BJ (cell line): Measurements from ENCODE around the gene TNFRSF1B. TPM values are rescaled to one million over a fixed set of nuclear protein-coding genes. Genes with fewer than 3 reads are reported as not detected.

Experiments
- CTCF ChIA-PET: fragments of 350-600 bp; formaldehyde crosslinking; extraction: SDS; loops from one replicate; lab custom pipeline; 2021; ENCODE audit warnings: antibody characterized with exemption, inconsistent platforms; lab: Yijun Ruan, JAX
- POLR2A ChIA-PET: fragments of 300-600 bp; sonication (Branson Sonifier 250); formaldehyde crosslinking; extraction: SDS; loops from one replicate; lab custom pipeline; 2021; ENCODE audit warnings: antibody characterized with exemption; lab: Charles Lee
- DNase-seq: peaks from one replicate; pipeline ENCODE4 v3.0.0-alpha.2; 2011; ENCODE audit warnings: low read depth
- H3K27me3 ChIP-seq: 2 replicates; pipeline ENCODE4 v1.6.0; 2011; ENCODE audit warnings: low read length; ENCODE audit not compliant: control insufficient read depth, insufficient read depth
- H3K36me3 ChIP-seq: 2 replicates; pipeline ENCODE4 v1.5.1; 2011; ENCODE audit warnings: low read length; ENCODE audit not compliant: control insufficient read depth, insufficient read depth
- H3K4me3 ChIP-seq: 2 replicates; pipeline ENCODE4 v1.5.1; 2011; ENCODE audit warnings: low read depth, mild to moderate bottlenecking, control low read depth, low read length
- polyA plus RNA-seq: library from polyadenylated mRNA; depleted of rRNA; stranded (reverse); fragments of >200 nt; gene quantifications from 2 replicates; pipeline ENCODE4 v1.2.3, GENCODE V29; 2011
- TF ChIP-seq, protein P1 (sequence below): IDR thresholded peaks from 2 replicates; pipeline ENCODE4 v1.5.1; 2011; ENCODE audit warnings: low read depth, mild to moderate bottlenecking, control low read depth, inconsistent platforms, low read length, moderate library complexity; ENCODE audit not compliant: insufficient read depth

TNFRSF1B gene
- polyA plus RNA-seq, 1 experiment, result 0.60 TPM

DNA sequence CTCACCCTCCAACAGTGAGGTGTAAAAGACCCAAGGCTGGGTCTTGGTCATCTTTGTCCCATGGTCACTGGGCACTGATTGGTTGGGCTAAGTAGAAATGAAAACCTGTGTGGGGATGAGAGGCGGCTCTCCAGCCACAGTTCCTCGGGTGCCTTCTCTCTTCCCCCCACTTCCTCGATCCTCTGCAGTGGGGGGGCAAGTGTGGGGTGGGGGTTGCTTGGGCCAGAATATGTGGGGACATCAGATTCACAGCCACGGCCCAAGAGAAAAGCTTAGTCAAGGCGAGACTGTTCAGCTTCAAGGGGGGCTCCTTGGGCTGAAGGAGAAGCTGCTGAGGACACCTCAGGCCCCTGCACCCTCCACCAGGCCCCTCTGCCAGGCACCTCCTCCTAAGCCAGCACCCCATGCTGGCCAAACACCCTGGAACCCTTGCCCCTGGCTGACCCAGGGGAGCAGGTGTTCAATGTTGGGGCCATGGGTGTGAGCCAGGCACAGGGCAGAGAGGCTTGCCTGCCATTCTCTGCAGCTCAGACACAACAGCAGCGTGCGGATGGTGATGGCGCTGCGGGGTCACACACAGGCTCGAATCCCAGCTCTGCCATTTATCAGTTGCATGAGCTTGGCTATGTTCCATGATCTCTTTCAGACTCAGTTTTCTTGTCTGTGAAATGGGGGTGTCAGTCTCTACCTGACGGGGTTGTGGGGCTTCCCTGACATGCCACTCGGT is 21.0 kb upstream of the TNFRSF1B start:
- TF ChIP-seq, protein P1, sequence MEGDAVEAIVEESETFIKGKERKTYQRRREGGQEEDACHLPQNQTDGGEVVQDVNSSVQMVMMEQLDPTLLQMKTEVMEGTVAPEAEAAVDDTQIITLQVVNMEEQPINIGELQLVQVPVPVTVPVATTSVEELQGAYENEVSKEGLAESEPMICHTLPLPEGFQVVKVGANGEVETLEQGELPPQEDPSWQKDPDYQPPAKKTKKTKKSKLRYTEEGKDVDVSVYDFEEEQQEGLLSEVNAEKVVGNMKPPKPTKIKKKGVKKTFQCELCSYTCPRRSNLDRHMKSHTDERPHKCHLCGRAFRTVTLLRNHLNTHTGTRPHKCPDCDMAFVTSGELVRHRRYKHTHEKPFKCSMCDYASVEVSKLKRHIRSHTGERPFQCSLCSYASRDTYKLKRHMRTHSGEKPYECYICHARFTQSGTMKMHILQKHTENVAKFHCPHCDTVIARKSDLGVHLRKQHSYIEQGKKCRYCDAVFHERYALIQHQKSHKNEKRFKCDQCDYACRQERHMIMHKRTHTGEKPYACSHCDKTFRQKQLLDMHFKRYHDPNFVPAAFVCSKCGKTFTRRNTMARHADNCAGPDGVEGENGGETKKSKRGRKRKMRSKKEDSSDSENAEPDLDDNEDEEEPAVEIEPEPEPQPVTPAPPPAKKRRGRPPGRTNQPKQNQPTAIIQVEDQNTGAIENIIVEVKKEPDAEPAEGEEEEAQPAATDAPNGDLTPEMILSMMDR, result no peak
- Histone ChIP-seq H3K27me3 (no peaks in the 10 kb centered on the region), H3K36me3 (no peaks in the 10 kb centered on the region), H3K4me3 (no peak overlapping the region)
- no peak for DNase-seq
- CTCF ChIA-PET, result interaction anchor here (0.8 to 1.3 kb wide), 3 partner anchors 11 to 63 kb away, joined by 3 to 4 read pairs (median 4); no protein-coding TSS in a partner anchor
- POLR2A ChIA-PET, result no interaction called here

DNA sequence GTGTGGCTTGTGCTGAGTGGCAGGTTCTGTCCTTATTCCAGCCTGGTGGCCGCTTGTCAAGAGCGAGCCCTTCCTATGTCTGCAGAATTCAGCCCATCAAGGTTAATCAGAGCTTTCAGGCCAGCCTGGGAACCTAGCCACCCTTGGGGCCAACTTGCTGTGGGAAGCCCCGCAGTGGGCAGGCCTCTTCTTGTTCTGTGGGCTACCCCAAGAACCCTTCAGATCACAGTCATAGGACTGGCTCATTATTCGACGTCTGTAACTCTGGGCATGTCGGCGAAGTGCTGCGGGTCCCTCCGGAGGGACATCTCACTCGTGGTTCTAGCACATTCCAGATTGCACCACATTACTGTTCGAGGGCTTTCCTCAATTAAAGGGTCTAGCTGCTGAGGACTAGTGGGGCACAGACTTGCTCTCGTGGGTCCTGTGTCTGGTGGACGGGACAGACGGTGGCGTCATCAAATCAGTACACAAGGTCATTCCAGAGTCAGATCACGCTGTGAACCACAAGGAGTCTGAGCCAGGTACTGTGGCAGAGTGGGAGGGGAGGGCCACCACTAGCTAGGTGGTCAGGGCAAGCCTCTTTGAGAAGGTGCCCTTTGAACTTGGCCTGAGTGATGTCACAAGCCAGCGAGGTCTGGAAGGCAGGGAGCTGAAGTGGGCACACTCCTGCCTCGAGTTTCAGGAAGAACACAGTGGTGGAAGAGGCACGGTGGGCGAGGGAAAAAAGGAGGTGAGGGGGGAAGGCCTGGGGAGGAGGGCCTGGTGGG is 20.3 kb upstream of the TNFRSF1B start:
- Histone ChIP-seq H3K27me3 (no peaks in the 10 kb centered on the region), H3K4me3 (no peak overlapping the region), H3K36me3 (no peaks in the 10 kb centered on the region)
- TF ChIP-seq, protein P1, result no peak
- CTCF ChIA-PET, result interaction anchor here (0.7 to 2.8 kb wide), 3 partner anchors 10 to 64 kb away, joined by 3 to 8 read pairs (median 3); no protein-coding TSS in a partner anchor
- DNase-seq, result no peak
- POLR2A ChIA-PET, result no interaction called here

DNA sequence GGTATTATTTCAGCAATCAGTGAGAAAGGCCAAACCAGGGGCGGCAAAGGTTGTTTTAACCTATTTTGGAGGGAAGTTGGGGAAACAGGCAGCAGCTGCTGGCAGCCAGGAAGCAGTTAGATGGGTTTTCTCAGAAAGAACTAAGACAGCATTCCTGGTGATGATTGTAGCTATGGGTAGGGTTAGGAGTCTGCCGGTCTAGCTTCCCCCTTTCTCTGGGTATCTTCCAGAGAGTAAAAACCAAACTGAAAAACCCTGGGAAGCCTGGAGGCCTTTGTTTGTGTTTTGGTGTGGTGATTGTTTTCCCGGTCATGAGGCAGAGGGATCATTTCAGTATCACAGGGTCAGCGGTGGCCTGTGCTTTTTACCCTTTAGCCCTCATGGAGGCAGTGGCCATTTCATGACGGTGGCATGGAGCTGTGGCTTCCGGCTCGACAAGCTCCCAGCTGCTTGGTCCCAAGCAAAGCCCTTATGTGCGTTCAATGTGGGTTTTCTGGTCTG is 19.5 kb upstream of the TNFRSF1B start:
- POLR2A ChIA-PET, result no interaction called here
- TF ChIP-seq, protein P1, result no peak
- CTCF ChIA-PET, result interaction anchor here (0.7 to 2.8 kb wide), 2 partner anchors 22 to 63 kb away, joined by 3 to 8 read pairs; no protein-coding TSS in a partner anchor
- DNase-seq, result no peak
- no peaks in the 10 kb centered on the region for H3K36me3 ChIP-seq
- no peak overlapping the region for H3K4me3 ChIP-seq
- no peaks in the 10 kb centered on the region for H3K27me3 ChIP-seq

DNA sequence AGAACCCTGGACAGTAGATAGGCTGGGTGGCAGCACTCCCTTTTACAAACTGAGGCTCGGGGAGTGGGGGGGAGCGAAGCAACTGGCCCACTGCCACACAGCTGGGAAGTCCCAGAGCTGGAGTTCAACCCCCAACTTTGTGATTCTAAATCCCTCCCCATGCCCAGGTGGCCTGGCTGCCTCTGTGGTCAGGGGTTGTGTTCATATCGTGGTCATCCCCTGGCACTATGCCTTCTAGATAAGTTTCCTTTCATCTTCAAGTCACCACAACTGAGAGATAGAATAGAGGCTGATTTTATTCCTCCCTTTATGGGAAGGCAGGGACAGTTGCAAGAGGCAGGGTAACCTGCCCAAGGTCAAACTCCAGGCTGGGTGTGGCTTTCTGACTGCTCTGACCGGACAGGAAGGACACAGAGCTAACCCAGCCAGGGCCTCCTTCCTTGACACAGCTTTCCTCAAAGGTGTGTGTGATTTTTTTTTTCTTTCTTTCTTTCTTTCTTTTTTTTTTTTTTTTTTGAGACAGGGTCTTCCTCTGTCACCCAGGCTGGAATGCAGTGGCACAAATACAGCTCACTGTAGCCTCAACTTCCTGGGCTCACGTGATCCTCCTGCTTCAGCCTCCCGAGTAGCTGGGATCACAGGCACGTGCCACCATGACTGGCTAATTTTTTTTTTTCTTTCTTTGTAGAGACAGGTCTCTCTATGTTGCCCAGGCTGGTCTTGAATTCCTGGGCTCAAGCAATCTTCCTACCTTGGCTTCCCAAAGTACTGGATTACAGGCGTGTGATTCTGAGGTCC is 18.4 kb upstream of the TNFRSF1B start:
- POLR2A ChIA-PET, result no interaction called here

More for the DNA sequence above, 18.4 kb upstream of the TNFRSF1B start:
- no peak for DNase-seq
- Histone ChIP-seq H3K27me3 (no peaks in the 10 kb centered on the region), H3K4me3 (no peak overlapping the region), H3K36me3 (no peaks in the 10 kb centered on the region)
- TF ChIP-seq, protein P1, result no peak
- CTCF ChIA-PET, result interaction anchor here (2.8 kb wide), 1 partner anchor 24 kb away, joined by 8 read pairs; no protein-coding TSS in a partner anchor
